Measurements from ENCODE around the gene FANCC.
"Not testable (repeated sequence)": the region's sequence is repeated elsewhere in the genome, so short reads cannot be mapped to it uniquely, and the experiment has no call there.

FANCC gene

GRCh38 chr9:95317119-95317892, at the start of gene FANCC:
Gene FANCC (minus strand): TSS chr9:95317709. CDS start chr9:95249291, 68,418 bp downstream.
- peak; percentile 65 for DNase-seq

- DNase-seq: no peak
Observed at GRCh38 chr9:95366731-95367325, 49.3 kb upstream of the FANCC start.

GRCh38 chr9:95365766-95366165, 48.3 kb upstream of the FANCC start:
- no peak for DNase-seq

GRCh38 chr9:95363051-95363841, 45.7 kb upstream of the FANCC start:
- DNase-seq: no peak

- no peak for DNase-seq
Observed at GRCh38 chr9:95360866-95361265, 43.4 kb upstream of the FANCC start.

GRCh38 chr9:95357316-95357715, 39.8 kb upstream of the FANCC start:
- DNase-seq: no peak

- no peak for DNase-seq
Observed at GRCh38 chr9:95355500-95355899, 38.0 kb upstream of the FANCC start.

- no peak for DNase-seq
Observed at GRCh38 chr9:95351051-95351450, 33.5 kb upstream of the FANCC start.

- DNase-seq: no peak
Observed at GRCh38 chr9:95350266-95350665, 32.8 kb upstream of the FANCC start.

- no peak for DNase-seq
Observed at GRCh38 chr9:95349091-95350038, 31.9 kb upstream of the FANCC start.

GRCh38 chr9:95346021-95346420, 28.5 kb upstream of the FANCC start:
- no peak for DNase-seq

- no peak for DNase-seq
Observed at GRCh38 chr9:95344735-95345325, 27.3 kb upstream of the FANCC start.

GRCh38 chr9:95343725-95344287, 26.3 kb upstream of the FANCC start:
- no peak for DNase-seq

GRCh38 chr9:95342571-95342970, 25.1 kb upstream of the FANCC start:
- DNase-seq: no peak

GRCh38 chr9:95341293-95341962, 23.9 kb upstream of the FANCC start:
- DNase-seq: no peak

- DNase-seq: no peak
Observed at GRCh38 chr9:95338243-95338642, 20.7 kb upstream of the FANCC start.

GRCh38 chr9:95336281-95336680, 18.8 kb upstream of the FANCC start:
- no peak for DNase-seq

- no peak for DNase-seq
Observed at GRCh38 chr9:95333426-95333825, 15.9 kb upstream of the FANCC start.

- DNase-seq: no peak
Observed at GRCh38 chr9:95332860-95333259, 15.4 kb upstream of the FANCC start.

GRCh38 chr9:95330720-95331404, 13.4 kb upstream of the FANCC start:
- DNase-seq: no peak

- DNase-seq: not testable (repeated sequence)
Observed at GRCh38 chr9:95329061-95329460, 11.6 kb upstream of the FANCC start.

Data from NCI-H526 treated with DMSO at 0.1 percent for 48 hours (cell line).